Measurements from ENCODE around the gene ZNF423. TPM values are rescaled to one million over a fixed set of nuclear protein-coding genes. Genes with fewer than 3 reads are reported as not detected.

ZNF423 gene
- total RNA-seq, 6 experiments from 2014 or later = not detected

- Mint-ChIP-seq H3K27ac (no peak overlapping the region), H3K27me3 (ENCODE audit: insufficient read depth) (no peaks in the 10 kb centered on the region; the same call in 1 of the 2 replicates), H3K36me3 (ENCODE audit: low read depth) (no peaks in the 10 kb centered on the region)
Observed at GRCh38 chr16:49712542-49712941, 143.4 kb downstream of the ZNF423 start.

GRCh38 chr16:49712106-49712505 is 143.8 kb downstream of the ZNF423 start:
- Mint-ChIP-seq H3K27ac (no peak overlapping the region), H3K9me3 (peaks cover 14% of the 10 kb centered on the region; the same call in 1 of the 2 replicates), H3K36me3 (ENCODE audit: low read depth) (no peaks in the 10 kb centered on the region), H3K4me1 (ENCODE audit: low read depth) (no peaks in the 10 kb centered on the region), H3K4me3 (no peak overlapping the region), H3K27me3 (ENCODE audit: insufficient read depth) (no peaks in the 10 kb centered on the region; the same call in 1 of the 2 replicates)
- TF ChIP-seq, protein P1, sequence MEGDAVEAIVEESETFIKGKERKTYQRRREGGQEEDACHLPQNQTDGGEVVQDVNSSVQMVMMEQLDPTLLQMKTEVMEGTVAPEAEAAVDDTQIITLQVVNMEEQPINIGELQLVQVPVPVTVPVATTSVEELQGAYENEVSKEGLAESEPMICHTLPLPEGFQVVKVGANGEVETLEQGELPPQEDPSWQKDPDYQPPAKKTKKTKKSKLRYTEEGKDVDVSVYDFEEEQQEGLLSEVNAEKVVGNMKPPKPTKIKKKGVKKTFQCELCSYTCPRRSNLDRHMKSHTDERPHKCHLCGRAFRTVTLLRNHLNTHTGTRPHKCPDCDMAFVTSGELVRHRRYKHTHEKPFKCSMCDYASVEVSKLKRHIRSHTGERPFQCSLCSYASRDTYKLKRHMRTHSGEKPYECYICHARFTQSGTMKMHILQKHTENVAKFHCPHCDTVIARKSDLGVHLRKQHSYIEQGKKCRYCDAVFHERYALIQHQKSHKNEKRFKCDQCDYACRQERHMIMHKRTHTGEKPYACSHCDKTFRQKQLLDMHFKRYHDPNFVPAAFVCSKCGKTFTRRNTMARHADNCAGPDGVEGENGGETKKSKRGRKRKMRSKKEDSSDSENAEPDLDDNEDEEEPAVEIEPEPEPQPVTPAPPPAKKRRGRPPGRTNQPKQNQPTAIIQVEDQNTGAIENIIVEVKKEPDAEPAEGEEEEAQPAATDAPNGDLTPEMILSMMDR (IDR thresholded peaks at IDR 0.05) = no peak
- DNase-seq = no peak

More at GRCh38 chr16:49712542-49712941, 143.4 kb downstream of the ZNF423 start:
- no peak for DNase-seq
- Mint-ChIP-seq H3K9me3 (peaks cover 19% of the 10 kb centered on the region; the same call in 1 of the 2 replicates), H3K4me3 (no peak overlapping the region), H3K4me1 (ENCODE audit: low read depth) (no peaks in the 10 kb centered on the region)
- TF ChIP-seq, protein P1 (IDR thresholded peaks at IDR 0.05) = no peak

DNA sequence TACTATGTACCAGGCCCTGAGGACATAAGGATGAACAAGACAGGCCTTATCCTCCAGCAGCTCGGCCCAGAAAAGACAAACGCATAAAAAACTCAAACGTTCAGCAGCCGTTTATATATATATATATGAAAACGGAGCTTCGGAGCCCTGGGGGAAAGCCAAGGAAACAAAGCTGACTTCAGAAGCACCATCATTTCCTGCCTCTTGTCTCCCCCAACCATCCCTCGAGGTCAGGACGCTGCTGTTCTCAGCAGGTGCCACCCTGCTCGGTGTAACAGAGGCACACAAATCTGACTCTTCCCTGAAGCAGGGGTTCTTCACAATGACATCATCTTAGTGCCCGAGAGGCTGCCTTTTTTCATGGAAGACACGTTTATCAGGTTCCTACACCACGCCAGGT is 146.9 kb downstream of the ZNF423 start:
- DNase-seq = no peak
- TF ChIP-seq, protein P1 (IDR thresholded peaks at IDR 0.05) = no peak
- no peaks in the 10 kb centered on the region; the same call in 1 of the 2 replicates for H3K27me3 Mint-ChIP-seq (ENCODE audit: insufficient read depth)
- H3K9me3 Mint-ChIP-seq = peaks cover 9% of the 10 kb centered on the region
- H3K4me3 Mint-ChIP-seq = no peak overlapping the region
- H3K4me1 Mint-ChIP-seq (ENCODE audit: low read depth) = no peaks in the 10 kb centered on the region
- no peak overlapping the region for H3K27ac Mint-ChIP-seq
- H3K36me3 Mint-ChIP-seq (ENCODE audit: low read depth) = no peaks in the 10 kb centered on the region

- no peak for DNase-seq
- H3K36me3 Mint-ChIP-seq (ENCODE audit: low read depth) = no peaks in the 10 kb centered on the region
- no peaks in the 10 kb centered on the region for H3K4me1 Mint-ChIP-seq (ENCODE audit: low read depth)
- TF ChIP-seq, protein P1 (IDR thresholded peaks at IDR 0.05) = no peak
- H3K4me3 Mint-ChIP-seq = no peak overlapping the region
- H3K27me3 Mint-ChIP-seq (ENCODE audit: insufficient read depth) = no peaks in the 10 kb centered on the region; the same call in 1 of the 2 replicates
- no peak overlapping the region for H3K27ac Mint-ChIP-seq
- H3K9me3 Mint-ChIP-seq = peaks cover 9% of the 10 kb centered on the region
Observed at GRCh38 chr16:49708491-49708890, 147.4 kb downstream of the ZNF423 start.

DNA sequence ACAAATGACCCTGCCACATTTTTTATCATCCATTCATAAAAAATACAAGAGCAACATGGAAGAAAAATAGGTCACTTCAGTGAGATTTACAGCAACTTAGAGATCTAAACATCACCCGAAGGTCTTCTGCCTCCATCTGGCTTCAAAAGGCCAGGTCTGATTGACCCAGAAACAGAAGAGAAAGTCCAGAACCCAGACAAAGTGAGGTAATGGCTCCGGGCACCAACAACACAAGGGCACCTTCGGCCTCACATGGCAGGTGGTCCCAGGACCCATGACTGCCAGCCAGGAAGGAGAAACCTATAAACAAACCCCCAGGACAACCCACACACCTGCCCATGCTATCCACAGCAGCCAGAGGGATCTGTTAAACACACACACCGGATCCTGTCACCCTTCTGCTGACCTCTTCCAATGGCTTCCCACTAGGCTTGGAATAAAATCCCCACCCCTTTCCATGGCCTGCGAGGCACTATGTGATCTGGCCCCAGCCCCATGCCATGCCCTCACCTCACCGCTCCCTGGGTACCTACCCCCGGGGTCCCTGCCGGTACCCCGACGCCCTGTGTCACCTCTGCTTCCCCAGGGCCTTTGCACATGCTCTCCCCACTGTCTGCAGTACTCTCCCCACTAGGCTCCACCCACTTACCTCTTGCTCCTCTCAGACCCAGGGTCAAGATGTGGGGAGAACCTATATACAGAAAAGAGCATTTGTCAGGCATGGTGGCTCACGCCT is 149.1 kb downstream of the ZNF423 start:
- no peak for DNase-seq
- H3K27ac Mint-ChIP-seq = no peak overlapping the region
- no peaks in the 10 kb centered on the region; the same call in 1 of the 2 replicates for H3K27me3 Mint-ChIP-seq (ENCODE audit: insufficient read depth)
- TF ChIP-seq, protein P1 (IDR thresholded peaks at IDR 0.05) = no peak
- no peaks in the 10 kb centered on the region for H3K4me1 Mint-ChIP-seq (ENCODE audit: low read depth)
- H3K9me3 Mint-ChIP-seq = peaks cover 9% of the 10 kb centered on the region
- no peaks in the 10 kb centered on the region for H3K36me3 Mint-ChIP-seq (ENCODE audit: low read depth)
- H3K4me3 Mint-ChIP-seq = no peak overlapping the region
